ENCODE measurements around the gene CAPS. TPM values are rescaled to one million over a fixed set of nuclear protein-coding genes. Genes with fewer than 3 reads are reported as not detected.

Gene CAPS
- total and polyA plus RNA-seq, 10 donors: 14.7 to 61.8 (median 18.7) TPM

- no peak for TF ChIP-seq CTCF (IDR thresholded peaks at IDR 0.05 in 8 of 11, conservative IDR thresholded peaks at IDR 0.05 in 3 of 11)
- TF ChIP-seq POLR2A (IDR thresholded peaks at IDR 0.05): no peak
- TF ChIP-seq POLR2AphosphoS5 (IDR thresholded peaks at IDR 0.05): no peak
- intact Hi-C loops (cut with DNase I; ENCODE audit: low total_unique reads): no loop called here
- Histone ChIP-seq H3K27ac (peak overlapping the region in 1 of 8 donors; percentile 7), H3K27me3 (replicated peaks in 1 of 7) (no peaks in the 10 kb centered on the region), H3K4me1 (peaks cover 68 to 100% (median 91%) of the 10 kb centered on the region in 6 donors), H3K9me3 (no peaks in the 10 kb centered on the region), H3K36me3 (peaks cover 0 to 28% (median 0%) of the 10 kb centered on the region in 6 donors), H3K4me3 (no peak overlapping the region)
- WGBS, 5 donors: 88 to 96% (median 95%) methylated on average over 12 of the region's 12 CpGs
- no peak for DNase-seq
Measured at GRCh38 chr19:5956728-5957127, 42.7 kb downstream of the CAPS start.

GRCh38 chr19:5957170-5957569 is 43.1 kb downstream of the CAPS start:
- intact Hi-C loops (cut with DNase I; ENCODE audit: low total_unique reads): no loop called here
- 84 to 92% (median 88%) methylated on average over 10 of the region's 10 CpGs for WGBS, 5 donors
- TF ChIP-seq POLR2AphosphoS5 (IDR thresholded peaks at IDR 0.05): no peak
- no peak for TF ChIP-seq POLR2A (IDR thresholded peaks at IDR 0.05)
- no peak for TF ChIP-seq CTCF (IDR thresholded peaks at IDR 0.05 in 8 of 11, conservative IDR thresholded peaks at IDR 0.05 in 3 of 11)
- H3K9me3 ChIP-seq: no peaks in the 10 kb centered on the region
- H3K36me3 ChIP-seq: peaks cover 0 to 26% (median 0%) of the 10 kb centered on the region in 6 donors
- no peak overlapping the region for H3K27ac ChIP-seq
- H3K4me1 ChIP-seq: peaks cover 68 to 100% (median 91%) of the 10 kb centered on the region in 6 donors
- no peak for DNase-seq
- H3K27me3 ChIP-seq (replicated peaks in 1 of 7): no peaks in the 10 kb centered on the region
- H3K4me3 ChIP-seq: no peak overlapping the region

DNA sequence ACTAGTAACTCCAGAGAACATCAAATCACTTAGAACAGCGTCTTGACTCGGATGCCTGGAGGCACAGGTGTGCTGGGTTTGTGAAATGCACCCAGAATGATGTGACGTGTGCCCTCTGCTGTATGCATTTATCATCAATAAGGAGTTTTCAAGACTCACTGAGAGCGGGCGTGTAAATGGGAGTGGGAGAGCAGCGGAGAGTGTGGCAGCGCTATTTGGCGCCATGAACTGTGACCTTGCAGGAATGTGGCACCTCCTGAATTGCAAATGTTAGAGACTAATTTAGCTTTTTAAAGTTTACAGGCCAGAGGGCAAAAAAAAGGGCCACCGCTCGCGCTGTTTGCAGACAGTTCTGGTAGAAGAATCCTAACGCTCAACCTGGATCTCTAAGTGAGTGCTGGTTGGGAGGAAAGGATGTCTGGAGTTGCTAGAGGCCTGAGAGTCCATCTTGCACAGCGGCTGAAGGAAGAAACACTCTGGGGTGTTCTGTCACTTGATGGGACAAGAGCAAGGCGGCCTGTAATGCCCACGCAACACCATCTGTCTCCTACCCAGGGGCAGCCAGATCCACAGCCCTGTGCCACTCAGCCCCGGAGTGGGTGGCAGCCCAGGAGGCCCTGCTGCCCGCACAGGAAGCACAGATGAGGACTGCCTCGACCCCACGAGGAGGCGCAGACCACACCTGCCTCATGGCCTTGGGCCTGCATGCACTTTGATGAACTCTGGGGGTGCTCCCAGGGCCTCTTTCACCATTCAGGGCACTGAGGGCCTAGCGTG is 44.2 kb downstream of the CAPS start:
- DNase-seq: no peak

DNA sequence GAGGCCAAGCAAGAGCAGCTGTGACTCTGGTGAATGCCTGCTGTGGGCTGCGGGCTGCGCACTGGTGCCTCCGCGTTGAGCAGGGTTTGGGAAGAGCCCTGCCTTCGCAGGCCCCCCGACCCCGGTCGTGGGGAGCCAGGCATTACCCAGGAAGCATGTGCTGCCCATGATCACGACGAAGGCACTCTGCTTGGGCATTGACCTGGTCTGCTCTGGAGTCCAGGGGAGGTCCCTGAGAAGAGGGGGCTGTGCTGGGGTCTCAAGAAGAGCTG is 44.7 kb downstream of the CAPS start:
- peak overlapping the region in 5 of 8 donors; percentile 39 to 90 (median 83) for H3K27ac ChIP-seq

More for the DNA sequence above, 44.2 kb downstream of the CAPS start:
- TF ChIP-seq POLR2A (IDR thresholded peaks at IDR 0.05) (no peak), POLR2AphosphoS5 (IDR thresholded peaks at IDR 0.05) (peak in 1 of 3 donors; percentile 47)
- H3K27ac ChIP-seq: peak overlapping the region in 5 of 8 donors; percentile 39 to 90 (median 83)
- no peaks in the 10 kb centered on the region for H3K9me3 ChIP-seq
- 78 to 91% (median 81%) methylated on average over 16 to 21 of the region's 21 CpGs for WGBS, 5 donors
- peaks cover 67 to 100% (median 91%) of the 10 kb centered on the region in 6 donors for H3K4me1 ChIP-seq
- peaks cover 0 to 26% (median 0%) of the 10 kb centered on the region in 6 donors for H3K36me3 ChIP-seq
- intact Hi-C loops (cut with DNase I; ENCODE audit: low total_unique reads): no loop called here
- no peak overlapping the region for H3K4me3 ChIP-seq
- H3K27me3 ChIP-seq (replicated peaks in 1 of 7): no peaks in the 10 kb centered on the region

More for the DNA sequence above, 44.7 kb downstream of the CAPS start:
- Histone ChIP-seq H3K36me3 (peaks cover 0 to 26% (median 0%) of the 10 kb centered on the region in 6 donors), H3K4me1 (peaks cover 62 to 100% (median 91%) of the 10 kb centered on the region in 6 donors), H3K9me3 (no peaks in the 10 kb centered on the region), H3K27me3 (replicated peaks in 1 of 7) (no peaks in the 10 kb centered on the region), H3K4me3 (no peak overlapping the region)
- no peak for DNase-seq
- 59 to 93% (median 88%) methylated on average over 5 to 10 of the region's 10 CpGs for WGBS, 5 donors
- intact Hi-C loops (cut with DNase I; ENCODE audit: low total_unique reads): no loop called here
- no peak for TF ChIP-seq CTCF (IDR thresholded peaks at IDR 0.05 in 8 of 11, conservative IDR thresholded peaks at IDR 0.05 in 3 of 11)
